ENCODE data around the gene RND1. TPM values are rescaled to one million over a fixed set of nuclear protein-coding genes. Genes with fewer than 3 reads are reported as not detected.

Gene RND1
- polyA plus RNA-seq, 3 donors: 0.40 to 0.49 TPM; not detected in 1

DNA sequence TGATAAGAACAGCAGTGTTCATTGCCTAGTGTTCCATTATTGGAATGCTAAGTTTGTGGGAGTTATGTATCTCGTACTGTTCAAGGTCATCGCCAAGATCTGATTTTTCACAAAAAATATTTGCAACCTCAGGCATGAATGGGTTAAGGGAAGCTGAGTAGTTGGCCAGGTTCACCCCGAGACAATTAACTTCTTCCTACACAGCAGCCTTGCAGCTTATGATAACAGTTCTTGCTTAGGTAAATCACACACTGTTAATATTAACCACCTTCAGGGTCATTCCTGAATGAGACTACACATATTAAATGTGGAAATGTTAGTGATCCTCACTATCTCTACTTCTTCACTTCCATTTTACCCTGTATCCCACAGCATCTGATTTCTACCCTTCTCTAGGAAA, 41.6 kb upstream of the RND1 start:
- intact Hi-C loops (cut with micrococcal nuclease): no loop called here
- Histone ChIP-seq H3K4me3 (replicated peaks in 1 of 3; ENCODE audit: low read depth in 2 of 3, low read length in 3 of 3) (no peak overlapping the region), H3K79me2 (ENCODE audit: insufficient read depth, low read length) (no peaks in the 10 kb centered on the region), H3K4me1 (ENCODE audit: control insufficient read depth in 1 of 2, insufficient read depth in 2 of 2, low read length in 2 of 2) (peaks cover 11 to 13% of the 10 kb centered on the region in 2 donors), H3K27me3 (ENCODE audit: control insufficient read depth in 2 of 2, insufficient read depth in 2 of 2, low read length in 2 of 2) (peaks cover 3% of the 10 kb centered on the region in 2 donors), H4K20me1 (ENCODE audit: insufficient read depth, low read length) (no peaks in the 10 kb centered on the region), H3K9me3 (replicated peaks in 1 of 2; ENCODE audit: control insufficient read depth in 1 of 2, insufficient read depth in 1 of 2, low read length in 2 of 2) (no peaks in the 10 kb centered on the region), H2AFZ (ENCODE audit: insufficient read depth, low read depth, low read length, poor library complexity, severe bottlenecking) (no peak overlapping the region), H3K4me2 (replicated peaks; ENCODE audit: extremely low read depth, low read length, poor library complexity, severe bottlenecking) (no peak overlapping the region), H3K9ac (ENCODE audit: insufficient read depth, low read length, poor library complexity, severe bottlenecking) (no peak overlapping the region), H3K27ac (ENCODE audit: low read depth in 1 of 2, low read length in 2 of 2) (no peak overlapping the region), H3K36me3 (replicated peaks in 1 of 2; ENCODE audit: control insufficient read depth in 1 of 2, insufficient read depth in 2 of 2, low read length in 2 of 2) (no peaks in the 10 kb centered on the region)
- Mint-ChIP-seq H3K27ac (no peak overlapping the region), H3K4me1 (peaks cover 15% of the 10 kb centered on the region), H3K9me3 (no peaks in the 10 kb centered on the region), H3K27me3 (ENCODE audit: low read depth in 3 of 3) (peaks cover 4 to 27% (median 10%) of the 10 kb centered on the region in 3 donors), H3K36me3 (no peaks in the 10 kb centered on the region), H3K4me3 (no peak overlapping the region)
- no CpG with 5 or more reads among the region's 3 CpGs for WGBS (ENCODE audit: insufficient coverage)
- DNase-seq: no peak
- TF ChIP-seq, protein P1, sequence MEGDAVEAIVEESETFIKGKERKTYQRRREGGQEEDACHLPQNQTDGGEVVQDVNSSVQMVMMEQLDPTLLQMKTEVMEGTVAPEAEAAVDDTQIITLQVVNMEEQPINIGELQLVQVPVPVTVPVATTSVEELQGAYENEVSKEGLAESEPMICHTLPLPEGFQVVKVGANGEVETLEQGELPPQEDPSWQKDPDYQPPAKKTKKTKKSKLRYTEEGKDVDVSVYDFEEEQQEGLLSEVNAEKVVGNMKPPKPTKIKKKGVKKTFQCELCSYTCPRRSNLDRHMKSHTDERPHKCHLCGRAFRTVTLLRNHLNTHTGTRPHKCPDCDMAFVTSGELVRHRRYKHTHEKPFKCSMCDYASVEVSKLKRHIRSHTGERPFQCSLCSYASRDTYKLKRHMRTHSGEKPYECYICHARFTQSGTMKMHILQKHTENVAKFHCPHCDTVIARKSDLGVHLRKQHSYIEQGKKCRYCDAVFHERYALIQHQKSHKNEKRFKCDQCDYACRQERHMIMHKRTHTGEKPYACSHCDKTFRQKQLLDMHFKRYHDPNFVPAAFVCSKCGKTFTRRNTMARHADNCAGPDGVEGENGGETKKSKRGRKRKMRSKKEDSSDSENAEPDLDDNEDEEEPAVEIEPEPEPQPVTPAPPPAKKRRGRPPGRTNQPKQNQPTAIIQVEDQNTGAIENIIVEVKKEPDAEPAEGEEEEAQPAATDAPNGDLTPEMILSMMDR (IDR thresholded peaks at IDR 0.05): no peak

DNA sequence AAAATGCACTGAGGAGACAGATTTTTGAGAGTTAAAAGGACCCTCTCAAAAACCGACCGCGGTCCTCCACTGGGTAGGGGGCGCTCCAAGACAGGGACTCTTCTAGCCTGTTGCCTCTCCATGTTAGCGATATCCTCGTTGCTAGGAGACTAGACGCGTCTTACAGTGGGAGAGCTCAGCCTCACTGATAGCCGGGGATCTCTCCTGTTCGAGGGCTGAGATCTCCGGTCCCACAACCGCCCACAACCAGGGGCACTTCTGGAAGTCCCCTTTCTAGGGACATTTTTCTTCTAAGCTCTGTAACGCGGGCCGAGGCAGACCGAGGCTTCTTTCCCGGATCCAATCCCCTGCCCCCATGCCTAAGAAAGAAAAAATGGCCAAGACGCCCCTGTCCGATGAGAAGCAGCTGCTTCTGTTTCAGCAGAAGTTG, 38.3 kb upstream of the RND1 start:
- intact Hi-C loops (cut with micrococcal nuclease): no loop called here
- 1% methylated on average over 14 of the region's 19 CpGs for WGBS (ENCODE audit: insufficient coverage)
- H2AFZ ChIP-seq (ENCODE audit: insufficient read depth, low read depth, low read length, poor library complexity, severe bottlenecking): peak overlapping the region; percentile 81
- peak; percentile 44 to 70 (median 55) for DNase-seq
- peak overlapping the region; percentile 67 for H3K4me2 ChIP-seq (replicated peaks; ENCODE audit: extremely low read depth, low read length, poor library complexity, severe bottlenecking)
- H3K9me3 ChIP-seq (replicated peaks in 1 of 2; ENCODE audit: control insufficient read depth in 1 of 2, insufficient read depth in 1 of 2, low read length in 2 of 2): no peaks in the 10 kb centered on the region
- Mint-ChIP-seq H3K4me3 (peak overlapping the region; percentile 76 to 93), H3K4me1 (peaks cover 15% of the 10 kb centered on the region), H3K27ac (peak overlapping the region in 1 of 7 donors; percentile 41), H3K27me3 (ENCODE audit: low read depth in 3 of 3) (peaks cover 5 to 28% (median 9%) of the 10 kb centered on the region in 3 donors), H3K9me3 (no peaks in the 10 kb centered on the region), H3K36me3 (no peaks in the 10 kb centered on the region)
- H3K27me3 ChIP-seq (ENCODE audit: control insufficient read depth in 2 of 2, insufficient read depth in 2 of 2, low read length in 2 of 2): peaks cover 3% of the 10 kb centered on the region in 2 donors
- TF ChIP-seq, protein P1 (IDR thresholded peaks at IDR 0.05): peak; percentile 70
- H4K20me1 ChIP-seq (ENCODE audit: insufficient read depth, low read length): no peaks in the 10 kb centered on the region
- H3K79me2 ChIP-seq (ENCODE audit: insufficient read depth, low read length): no peaks in the 10 kb centered on the region
- H3K9ac ChIP-seq (ENCODE audit: insufficient read depth, low read length, poor library complexity, severe bottlenecking): peak overlapping the region; percentile 15
- no peak overlapping the region for H3K27ac ChIP-seq (ENCODE audit: low read depth in 1 of 2, low read length in 2 of 2)
- H3K4me1 ChIP-seq (ENCODE audit: control insufficient read depth in 1 of 2, insufficient read depth in 2 of 2, low read length in 2 of 2): peaks cover 11 to 13% of the 10 kb centered on the region in 2 donors
- H3K4me3 ChIP-seq (replicated peaks in 1 of 3; ENCODE audit: low read depth in 2 of 3, low read length in 3 of 3): peak overlapping the region in 2 of 3 experiments; percentile 22 to 70
- no peaks in the 10 kb centered on the region for H3K36me3 ChIP-seq (replicated peaks in 1 of 2; ENCODE audit: control insufficient read depth in 1 of 2, insufficient read depth in 2 of 2, low read length in 2 of 2)

All from CD14-positive monocyte (primary cell).